A549 (cell line): Measurements from ENCODE around the gene ZNF581. TPM values are rescaled to one million over a fixed set of nuclear protein-coding genes. Genes with fewer than 3 reads are reported as not detected.

ENCODE experiments used
- ATAC-seq, 2 experiments: fragments of 200-7000 bp in 1 of 2; fragments of >200 bp in 1 of 2; cut with Nextera tagmentation in 1 of 2; cut with Tn5 transposase in 1 of 2; 3 replicates each; pipeline versions ENCODE4 v1.8.0 to v1.9.1; 2018 to 2020; ENCODE audit warnings: mild to moderate bottlenecking in 1 of 2, moderate library complexity in 1 of 2
- CTCF ChIA-PET: fragments of 300-600 bp; sonication (Branson Sonifier 250); formaldehyde crosslinking; extraction: SDS; loops from one replicate; lab custom pipeline; 2021; ENCODE audit warnings: antibody characterized with exemption, inconsistent platforms; lab: Yijun Ruan, JAX
- POLR2A ChIA-PET: fragments of 350-600 bp; formaldehyde crosslinking; extraction: SDS; loops from one replicate; lab custom pipeline; 2021; ENCODE audit warnings: antibody characterized with exemption, inconsistent platforms; lab: Yijun Ruan, JAX
- DNase-seq, 2 experiments: peaks; one replicate each; pipeline versions ENCODE4 v3.0.0 to v3.0.0-alpha.2; 2011 to 2016; ENCODE audit warnings: low read depth in 1 of 2, low spot score in 1 of 2
- FAIRE-seq: peaks from 2 replicates; lab custom pipeline; 2011; peaks lifted over from hg19 to GRCh38; lab: Jason Lieb, UNC
- H3K27ac ChIP-seq, 2 experiments: fragments of >200 bp; sonication (Bioruptor Twin); formaldehyde crosslinking; 3 replicates each; pipeline ENCODE4 v1.5.1; 2016 to 2017
- H3K4me1 ChIP-seq: fragments of >200 bp; sonication (Bioruptor Twin); formaldehyde crosslinking; 3 replicates; pipeline ENCODE4 v1.6.1; 2016
- H3K4me2 ChIP-seq: fragments of >200 bp; sonication (Bioruptor Twin); formaldehyde crosslinking; 3 replicates; pipeline ENCODE4 v1.6.1; 2016
- H3K4me3 ChIP-seq: fragments of >200 bp; sonication (Bioruptor Twin); formaldehyde crosslinking; 3 replicates; pipeline ENCODE4 v1.5.1; 2016
- H3K9me3 ChIP-seq: fragments of >200 bp; sonication (Bioruptor Twin); formaldehyde crosslinking; 3 replicates; pipeline ENCODE4 v1.6.1; 2016
- CBX2 ChIP-seq: fragments of 200-600 bp; sonication (generic); IDR thresholded peaks from 2 replicates; pipeline ENCODE4 v1.6.1; 2016; ENCODE audit warnings: low read depth, mild to moderate bottlenecking, borderline replicate concordance
- CEBPB ChIP-seq, 2 experiments: fragments of >200 bp in 1 of 2; sonication (Bioruptor Twin) in 1 of 2; formaldehyde crosslinking in 1 of 2; IDR thresholded peaks; 2 replicates each; pipeline ENCODE4 v1.6.1; 2012 to 2016
- CHD2 ChIP-seq: fragments of 150-350 bp; IDR thresholded peaks from 2 replicates; pipeline ENCODE4 v1.6.1; 2014; ENCODE audit warnings: low read length; ENCODE audit not compliant: partially characterized antibody
- EHMT2 ChIP-seq: fragments of 200-600 bp; sonication (generic); IDR thresholded peaks from 2 replicates; pipeline ENCODE4 v1.6.1; 2016; ENCODE audit warnings: antibody characterized with exemption, low read depth, mild to moderate bottlenecking, moderate library complexity
- FOSB ChIP-seq: fragments of 250-450 bp; sonication (Bioruptor Pico); IDR thresholded peaks from 2 replicates; pipeline ENCODE4 v1.5.0; 2020; ENCODE audit warnings: mild to moderate bottlenecking, moderate library complexity
- GATA3 ChIP-seq: IDR thresholded peaks from 2 replicates; pipeline ENCODE4 v1.6.1; 2012; ENCODE audit warnings: borderline replicate concordance
- HOXA7 ChIP-seq: fragments of 250-450 bp; sonication (Bioruptor Pico); IDR thresholded peaks from 2 replicates; pipeline ENCODE4 v1.5.0; 2020; ENCODE audit warnings: mild to moderate bottlenecking, moderate library complexity
- HOXB5 ChIP-seq: fragments of 250-450 bp; sonication (Bioruptor Pico); IDR thresholded peaks from 2 replicates; pipeline ENCODE4 v1.5.0; 2020; ENCODE audit warnings: mild to moderate bottlenecking, moderate library complexity
- JUN ChIP-seq, 2 experiments: fragments of >200 bp; sonication (Bioruptor Twin); formaldehyde crosslinking; IDR thresholded peaks; 2 replicates in 1 of 2; 3 replicates in 1 of 2; pipeline ENCODE4 v1.6.1; 2016 to 2017
- JUNB ChIP-seq: fragments of >200 bp; sonication (Bioruptor Twin); formaldehyde crosslinking; IDR thresholded peaks from 2 replicates; pipeline ENCODE4 v1.6.1; 2016
- MAFK ChIP-seq: fragments of 450-650 bp; IDR thresholded peaks from 2 replicates; pipeline ENCODE4 v1.6.1; 2014; ENCODE audit not compliant: partially characterized antibody
- MAZ ChIP-seq: fragments of 150-350 bp; IDR thresholded peaks from 2 replicates; pipeline ENCODE4 v1.6.1; 2014; ENCODE audit warnings: antibody characterized with exemption, low read depth, low read length, borderline replicate concordance
- NPAS2 ChIP-seq: fragments of 250-450 bp; sonication (Bioruptor Pico); IDR thresholded peaks from 2 replicates; pipeline ENCODE4 v1.8.0; 2022; ENCODE audit warnings: mild to moderate bottlenecking, moderate library complexity, borderline replicate concordance
- PHF8 ChIP-seq: fragments of 200-600 bp; sonication (generic); IDR thresholded peaks from 2 replicates; pipeline ENCODE4 v1.6.1; 2016; ENCODE audit warnings: low read depth, mild to moderate bottlenecking, antibody characterized with exemption, moderate library complexity, borderline replicate concordance
- POLR2A ChIP-seq: IDR thresholded peaks from 2 replicates; pipeline ENCODE4 v1.6.1; 2012; ENCODE audit warnings: mild to moderate bottlenecking, low read length
- RARB ChIP-seq: fragments of 250-450 bp; sonication (Bioruptor Pico); IDR thresholded peaks from 2 replicates; pipeline ENCODE4 v1.8.0; 2021; ENCODE audit warnings: mild to moderate bottlenecking, moderate library complexity
- SMC3 ChIP-seq: fragments of >200 bp; sonication (Bioruptor Twin); formaldehyde crosslinking; IDR thresholded peaks from 3 replicates; pipeline ENCODE4 v1.6.1; 2018; ENCODE audit warnings: inconsistent platforms
- TP53 ChIP-seq: fragments of 250-450 bp; sonication (Bioruptor Pico); IDR thresholded peaks from 2 replicates; pipeline ENCODE4 v1.5.0; 2021; ENCODE audit warnings: mild to moderate bottlenecking, moderate library complexity
- ZNF302 ChIP-seq: fragments of 250-450 bp; sonication (Bioruptor Pico); IDR thresholded peaks from 2 replicates; pipeline ENCODE4 v1.9.0; 2021; ENCODE audit warnings: inconsistent platforms, mild to moderate bottlenecking, moderate library complexity
- WGBS: methylation state at CpG from one replicate; pipeline ENCODE4 v1.1.6; 2017; ENCODE audit errors: missing lambda C conversion rate; 5-methylcytosine and 5-hydroxymethylcytosine counted together
- polyA plus RNA-seq, 4 experiments: library from polyadenylated mRNA; depleted of rRNA in 3 of 4; stranded (reverse); fragments of >200 nt; fragmentation: RNase III in 1 of 4; extraction: RNeasy Plus Mini Kit Qiagen cat#74134 plus additional on column Dnase treatment in 1 of 4; gene quantifications; 2 replicates in 3 of 4; 3 replicates in 1 of 4; pipeline ENCODE4 v1.2.3, GENCODE V29; 2011 to 2017
- TF ChIP-seq, protein P1 (sequence below): IDR thresholded peaks from 2 replicates; pipeline ENCODE4 v1.6.1; 2012
- TF ChIP-seq, protein P2 (sequence below): fragments of >200 bp; sonication (Bioruptor Twin); formaldehyde crosslinking; IDR thresholded peaks from 3 replicates; pipeline ENCODE4 v1.6.1; 2016

Gene ZNF581
- polyA plus RNA-seq, 2 of the 4 experiments (the other 2 are of a cell fraction), result 13.9 to 24.9 TPM

- H3K4me2 ChIP-seq, result peak overlapping the region; percentile 92
- ATAC-seq (no peak), FAIRE-seq (no peak), DNase-seq (no peak)
- H3K9me3 ChIP-seq, result no peaks in the 10 kb centered on the region
- peak overlapping the region; percentile 48; the same call in 1 of the 3 replicates for H3K4me3 ChIP-seq
- no peak for TF ChIP-seq EHMT2
- 0 out of 2 replicates have a peak, but pooled peaks have one; percentile 41 for TF ChIP-seq RARB (CRISPR knock-in tag)
- ChIA-PET CTCF (interaction anchor here (0.6 to 24.9 kb wide), 7 partner anchors 9 to 535 kb away, joined by 3 to 363 read pairs (median 38); partner anchors contain the start of gene ZNF865), POLR2A (interaction anchor here (1.3 to 3.4 kb wide), 6 partner anchors 14 to 147 kb away, joined by 3 to 33 read pairs (median 14); partner anchors contain the start of genes CCDC106, FIZ1, U2AF2 and ZNF628)
- WGBS, result 72% methylated on average over 7 of the region's 7 CpGs
- peak overlapping the region in 1 of 2 experiments; percentile 93; a peak in 1 of 6 replicates for H3K27ac ChIP-seq
- H3K4me1 ChIP-seq, result 0 out of 3 replicates have a peak, but pooled peaks cover 7% of the 10 kb centered on the region
Observed at GRCh38 chr19:55623561-55623960, 19.9 kb upstream of the ZNF581 start.

DNA sequence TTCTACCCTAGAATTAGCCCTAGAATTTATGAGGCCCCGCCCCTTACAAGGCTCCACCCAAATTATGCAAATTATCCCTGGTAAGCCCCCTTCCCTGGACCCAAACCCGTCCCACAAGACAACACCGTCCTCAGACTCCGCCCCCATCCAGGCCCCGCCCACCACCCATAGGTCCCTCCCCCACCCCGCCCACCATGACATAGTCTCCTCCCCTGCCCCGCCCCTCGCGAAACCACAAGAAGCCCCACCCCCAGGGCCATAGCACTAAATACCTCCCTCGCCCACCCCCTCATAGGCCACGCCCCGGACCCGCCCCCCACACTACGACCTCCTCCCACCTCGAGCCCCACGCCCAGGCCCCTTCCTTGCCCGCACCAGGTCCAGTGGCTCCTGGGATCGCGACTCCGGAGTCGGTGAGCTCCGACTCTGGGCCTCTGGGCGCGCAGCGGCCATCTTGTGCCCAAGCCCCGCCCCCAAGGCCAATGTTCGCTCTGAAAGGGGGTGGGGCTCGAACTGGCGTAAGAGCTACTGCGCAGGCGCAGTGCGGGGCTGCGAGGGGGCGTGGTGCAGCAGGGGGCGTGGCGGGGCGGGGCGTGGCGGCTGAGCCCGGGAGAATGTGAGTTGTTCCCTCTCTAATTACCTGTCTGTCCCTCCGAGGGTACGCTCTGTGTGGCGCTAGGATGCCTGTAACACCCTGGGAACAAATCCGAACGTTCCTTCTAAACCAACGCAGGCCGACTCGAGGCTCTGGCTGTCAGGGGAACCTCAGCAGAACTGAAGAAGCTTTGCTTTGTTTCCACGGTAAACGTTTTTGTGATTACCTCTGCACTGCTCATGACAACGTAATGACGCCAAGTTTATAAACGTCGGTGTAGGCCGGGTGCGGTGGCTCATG, 19.1 kb upstream of the ZNF581 start, which contains the start of gene ZNF784:
TSS of gene ZNF784 (minus strand) at position 458 of the 895 bp plus-strand sequence. CDS start at position 453, 5 bp downstream.
- TF ChIP-seq SMC3 (0 out of 3 replicates have a peak, but pooled peaks have one; percentile 5), TP53 (CRISPR knock-in tag) (0 out of 2 replicates have a peak, but pooled peaks have one; percentile 27), HOXA7 (CRISPR knock-in tag) (no peak), MAZ (peak; percentile 39; the same call in 1 of the 2 replicates), HOXB5 (CRISPR knock-in tag) (0 out of 2 replicates have a peak, but pooled peaks have one; percentile 34), PHF8 (peak; percentile 46; the same call in 1 of the 2 replicates), FOSB (peak; percentile 32; the same call in 1 of the 2 replicates), JUNB (no peak), MAFK (no peak), ZNF302 (0 out of 2 replicates have a peak, but pooled peaks have one; percentile 17), CEBPB (IDR thresholded peaks at IDR 0.05) (no peak), CBX2 (no peak), CHD2 (peak; percentile 45), GATA3 (no peak), JUN (IDR thresholded peaks at IDR 0.05) (peak in 1 of 2 experiments; percentile 89; a peak in 3 of 5 replicates), POLR2A (peak; percentile 80), NPAS2 (CRISPR knock-in tag) (no peak)
- TF ChIP-seq, protein P1, sequence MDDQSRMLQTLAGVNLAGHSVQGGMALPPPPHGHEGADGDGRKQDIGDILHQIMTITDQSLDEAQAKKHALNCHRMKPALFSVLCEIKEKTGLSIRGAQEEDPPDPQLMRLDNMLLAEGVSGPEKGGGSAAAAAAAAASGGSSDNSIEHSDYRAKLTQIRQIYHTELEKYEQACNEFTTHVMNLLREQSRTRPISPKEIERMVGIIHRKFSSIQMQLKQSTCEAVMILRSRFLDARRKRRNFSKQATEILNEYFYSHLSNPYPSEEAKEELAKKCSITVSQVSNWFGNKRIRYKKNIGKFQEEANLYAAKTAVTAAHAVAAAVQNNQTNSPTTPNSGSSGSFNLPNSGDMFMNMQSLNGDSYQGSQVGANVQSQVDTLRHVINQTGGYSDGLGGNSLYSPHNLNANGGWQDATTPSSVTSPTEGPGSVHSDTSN, result peak; percentile 69; the same call in 1 of the 2 replicates
- TF ChIP-seq, protein P2, sequence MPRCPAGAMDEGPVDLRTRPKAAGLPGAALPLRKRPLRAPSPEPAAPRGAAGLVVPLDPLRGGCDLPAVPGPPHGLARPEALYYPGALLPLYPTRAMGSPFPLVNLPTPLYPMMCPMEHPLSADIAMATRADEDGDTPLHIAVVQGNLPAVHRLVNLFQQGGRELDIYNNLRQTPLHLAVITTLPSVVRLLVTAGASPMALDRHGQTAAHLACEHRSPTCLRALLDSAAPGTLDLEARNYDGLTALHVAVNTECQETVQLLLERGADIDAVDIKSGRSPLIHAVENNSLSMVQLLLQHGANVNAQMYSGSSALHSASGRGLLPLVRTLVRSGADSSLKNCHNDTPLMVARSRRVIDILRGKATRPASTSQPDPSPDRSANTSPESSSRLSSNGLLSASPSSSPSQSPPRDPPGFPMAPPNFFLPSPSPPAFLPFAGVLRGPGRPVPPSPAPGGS, result 0 out of 3 replicates have a peak, but pooled peaks have one; percentile 56
- Histone ChIP-seq H3K9me3 (no peaks in the 10 kb centered on the region), H3K4me1 (0 out of 3 replicates have a peak, but pooled peaks cover 7% of the 10 kb centered on the region), H3K4me2 (peak within 1 kb of the TSS; percentile 92), H3K27ac (peak within 1 kb of the TSS; percentile 89 to 93), H3K4me3 (peak within 1 kb of the TSS; percentile 48)
- DNase-seq (peak; percentile 89 to 96), FAIRE-seq (no peak), ATAC-seq (peak; percentile 74 to 82)
- CTCF ChIA-PET, result interaction anchor here (0.6 to 24.9 kb wide), 11 partner anchors 8 to 536 kb away, joined by 3 to 363 read pairs (median 4); partner anchors contain the start of gene ZNF865
- under 1% methylated on average over 31 of the region's 56 CpGs for WGBS
- POLR2A ChIA-PET, result interaction anchor here (0.6 to 3.4 kb wide), 26 partner anchors 9 to 470 kb away, joined by 3 to 33 read pairs (median 5); partner anchors contain the start of genes CCDC106, DNAAF3, FIZ1 and SSC5D
